ENCODE results near the gene PES1. TPM values are rescaled to one million over a fixed set of nuclear protein-coding genes. Genes with fewer than 3 reads are reported as not detected.

PES1 gene
- polyA plus RNA-seq, 4 donors, result 37.1 to 68.3 (median 59.0) TPM

GRCh38 chr22:30538280-30538679, 53.4 kb downstream of the PES1 start:
- peaks cover 0 to 7% (median 0%) of the 10 kb centered on the region in 3 donors for H3K4me1 ChIP-seq (ENCODE audit: control insufficient read depth in 3 of 3, insufficient read depth in 2 of 3, low read depth in 1 of 3, low read length in 2 of 3)
- H3K36me3 ChIP-seq (ENCODE audit: control insufficient read depth in 3 of 3, insufficient read depth in 2 of 3, low read depth in 1 of 3, low read length in 3 of 3), result no peaks in the 10 kb centered on the region
- H3K27ac ChIP-seq (ENCODE audit: low read depth in 1 of 3, low read length in 2 of 3), result no peak overlapping the region
- H3K27me3 ChIP-seq (ENCODE audit: control insufficient read depth in 3 of 3, insufficient read depth in 3 of 3, low read length in 3 of 3), result peaks cover 2 to 13% (median 8%) of the 10 kb centered on the region in 3 donors
- no peak overlapping the region for H3K4me3 ChIP-seq (ENCODE audit: low read depth in 1 of 3, low read length in 3 of 3)
- DNase-seq (no peak), FAIRE-seq (no peak)
- WGBS, 3 donors, result 83 to 89% (median 84%) methylated on average over 6 of the region's 6 CpGs
- H3K9me3 ChIP-seq (ENCODE audit: control insufficient read depth in 2 of 2, insufficient read depth in 1 of 2, low read depth in 1 of 2, low read length in 1 of 2), result no peaks in the 10 kb centered on the region

- FAIRE-seq, result no peak
- Histone ChIP-seq H3K4me1 (ENCODE audit: control insufficient read depth in 3 of 3, insufficient read depth in 2 of 3, low read depth in 1 of 3, low read length in 2 of 3) (no peaks in the 10 kb centered on the region), H3K4me3 (ENCODE audit: low read depth in 1 of 3, low read length in 3 of 3) (no peak overlapping the region)
Measured at GRCh38 chr22:30537083-30537731, 54.5 kb downstream of the PES1 start.

GRCh38 chr22:30535182-30535581, 56.5 kb downstream of the PES1 start:
- FAIRE-seq (no peak), DNase-seq (no peak)
- no peak overlapping the region for H3K4me3 ChIP-seq (ENCODE audit: low read depth in 1 of 3, low read length in 3 of 3)
- H3K4me1 ChIP-seq (ENCODE audit: control insufficient read depth in 3 of 3, insufficient read depth in 2 of 3, low read depth in 1 of 3, low read length in 2 of 3), result no peaks in the 10 kb centered on the region
- H3K36me3 ChIP-seq (ENCODE audit: control insufficient read depth in 3 of 3, insufficient read depth in 2 of 3, low read depth in 1 of 3, low read length in 3 of 3), result no peaks in the 10 kb centered on the region
- H3K9me3 ChIP-seq (ENCODE audit: control insufficient read depth in 2 of 2, insufficient read depth in 1 of 2, low read depth in 1 of 2, low read length in 1 of 2), result no peaks in the 10 kb centered on the region
- no peaks in the 10 kb centered on the region for H3K27me3 ChIP-seq (ENCODE audit: control insufficient read depth in 3 of 3, insufficient read depth in 3 of 3, low read length in 3 of 3)
- H3K27ac ChIP-seq (ENCODE audit: low read depth in 1 of 3, low read length in 2 of 3), result no peak overlapping the region
- 82 to 92% (median 86%) methylated on average over 4 of the region's 4 CpGs for WGBS, 3 donors

More at GRCh38 chr22:30537083-30537731, 54.5 kb downstream of the PES1 start:
- no peak for DNase-seq
- H3K36me3 ChIP-seq (ENCODE audit: control insufficient read depth in 3 of 3, insufficient read depth in 2 of 3, low read depth in 1 of 3, low read length in 3 of 3), result no peaks in the 10 kb centered on the region
- 75 to 84% (median 81%) methylated on average over 9 of the region's 9 CpGs for WGBS, 3 donors
- H3K27ac ChIP-seq (ENCODE audit: low read depth in 1 of 3, low read length in 2 of 3), result no peak overlapping the region
- H3K9me3 ChIP-seq (ENCODE audit: control insufficient read depth in 2 of 2, insufficient read depth in 1 of 2, low read depth in 1 of 2, low read length in 1 of 2), result no peaks in the 10 kb centered on the region
- H3K27me3 ChIP-seq (ENCODE audit: control insufficient read depth in 3 of 3, insufficient read depth in 3 of 3, low read length in 3 of 3), result peaks cover 0 to 8% (median 4%) of the 10 kb centered on the region in 3 donors

- Histone ChIP-seq H3K4me1 (ENCODE audit: control insufficient read depth in 3 of 3, insufficient read depth in 2 of 3, low read depth in 1 of 3, low read length in 2 of 3) (no peaks in the 10 kb centered on the region), H3K27me3 (ENCODE audit: control insufficient read depth in 3 of 3, insufficient read depth in 3 of 3, low read length in 3 of 3) (no peaks in the 10 kb centered on the region), H3K27ac (ENCODE audit: low read depth in 1 of 3, low read length in 2 of 3) (no peak overlapping the region), H3K36me3 (ENCODE audit: control insufficient read depth in 3 of 3, insufficient read depth in 2 of 3, low read depth in 1 of 3, low read length in 3 of 3) (no peaks in the 10 kb centered on the region), H3K9me3 (ENCODE audit: control insufficient read depth in 2 of 2, insufficient read depth in 1 of 2, low read depth in 1 of 2, low read length in 1 of 2) (no peaks in the 10 kb centered on the region), H3K4me3 (ENCODE audit: low read depth in 1 of 3, low read length in 3 of 3) (no peak overlapping the region)
- FAIRE-seq (no peak), DNase-seq (no peak)
- WGBS, 3 donors, result 87 to 89% (median 88%) methylated on average over 17 of the region's 17 CpGs
Measured at GRCh38 chr22:30531651-30532608, 59.8 kb downstream of the PES1 start.

- Histone ChIP-seq H3K4me1 (ENCODE audit: control insufficient read depth in 3 of 3, insufficient read depth in 2 of 3, low read depth in 1 of 3, low read length in 2 of 3) (no peaks in the 10 kb centered on the region), H3K27me3 (ENCODE audit: control insufficient read depth in 3 of 3, insufficient read depth in 3 of 3, low read length in 3 of 3) (no peaks in the 10 kb centered on the region), H3K27ac (ENCODE audit: low read depth in 1 of 3, low read length in 2 of 3) (no peak overlapping the region), H3K9me3 (ENCODE audit: control insufficient read depth in 2 of 2, insufficient read depth in 1 of 2, low read depth in 1 of 2, low read length in 1 of 2) (peaks cover 0 to 3% of the 10 kb centered on the region in 2 donors), H3K4me3 (ENCODE audit: low read depth in 1 of 3, low read length in 3 of 3) (no peak overlapping the region), H3K36me3 (ENCODE audit: control insufficient read depth in 3 of 3, insufficient read depth in 2 of 3, low read depth in 1 of 3, low read length in 3 of 3) (no peaks in the 10 kb centered on the region)
- FAIRE-seq, result no peak
- no peak for DNase-seq
- 79 to 84% (median 83%) methylated on average over 4 of the region's 4 CpGs for WGBS, 3 donors
Measured at GRCh38 chr22:30526656-30527055, 65.1 kb downstream of the PES1 start.

Other genes starting within 250 kb of the PES1 start
- 10 to 100 TPM; 17.6 to 94.1 (median 27.2) TPM for gene SF3A1, start 235.0 kb downstream of the PES1 start, polyA plus RNA-seq
- gene CCDC157, start 234.9 kb downstream of the PES1 start, polyA plus RNA-seq, result 1 to 10 TPM; 1.5 to 5.9 (median 2.3) TPM
- 10 to 100 TPM in 2 of 4 donors, 1 to 10 TPM in 2; 3.8 to 12.1 (median 10.3) TPM for gene RNF215, start 204.5 kb downstream of the PES1 start, polyA plus RNA-seq
- gene SEC14L2, start 194.9 kb downstream of the PES1 start, polyA plus RNA-seq, result 10 to 100 TPM; 19.7 to 57.0 (median 36.8) TPM
- 10 to 100 TPM in 3 of 4 donors, 1 to 10 TPM in 1; 10.0 to 36.7 (median 21.1) TPM for gene MTFP1, start 166.1 kb downstream of the PES1 start, polyA plus RNA-seq
- gene SEC14L3, start 119.9 kb downstream of the PES1 start, polyA plus RNA-seq, result not detected
- under 1 TPM in 2 of 4 donors, not detected in 2; 0.04 to 0.06 TPM for gene SEC14L4, start 86.2 kb downstream of the PES1 start, polyA plus RNA-seq
- gene SEC14L6, start 45.2 kb downstream of the PES1 start, polyA plus RNA-seq, result 1 to 10 TPM in 1 of 4 donors, under 1 TPM in 1, not detected in 2; 0.15 to 1.2 TPM
- gene GAL3ST1, start 17.2 kb downstream of the PES1 start, polyA plus RNA-seq, result 10 to 100 TPM; 11.1 to 89.5 (median 50.8) TPM
- 10 to 100 TPM in 3 of 4 donors, 1 to 10 TPM in 1; 8.7 to 52.5 (median 16.2) TPM for gene TCN2, start 15.3 kb upstream of the PES1 start, polyA plus RNA-seq
- gene SLC35E4, start 43.9 kb upstream of the PES1 start, polyA plus RNA-seq, result 1 to 10 TPM in 2 of 4 donors, under 1 TPM in 2; 0.54 to 2.2 (median 1.4) TPM
- 1 to 10 TPM; 4.3 to 9.4 (median 7.7) TPM for gene DUSP18, start 76.0 kb upstream of the PES1 start, polyA plus RNA-seq
- gene OSBP2, start 103.0 kb upstream of the PES1 start, polyA plus RNA-seq, result 10 to 100 TPM in 1 of 4 donors, 1 to 10 TPM in 3; 1.3 to 99.3 (median 1.8) TPM